Measurements from ENCODE around the gene PHF21A. TPM values are rescaled to one million over a fixed set of nuclear protein-coding genes. Genes with fewer than 3 reads are reported as not detected.

The PHF21A gene
- total and polyA plus RNA-seq, 2 of the 8 experiments (the other 6 are each of a cell fraction or from before 2014, with no cell fraction given) = 17.6 to 40.3 TPM

- no peak overlapping the region for H2AK5ac ChIP-seq (ENCODE audit: low read depth, low read length)
- H3K79me2 ChIP-seq (ENCODE audit: control insufficient read depth in 1 of 2, insufficient read depth in 2 of 2, low read length in 2 of 2) = no peaks in the 10 kb centered on the region; a peak in 1 of 4 replicates
- H4K20me1 ChIP-seq (replicated peaks in 1 of 2; ENCODE audit: control insufficient read depth in 1 of 2, insufficient read depth in 2 of 2, low read length in 2 of 2) = peaks cover 3 to 10% of the 10 kb centered on the region in 2 experiments
- no peak overlapping the region for H3K56ac ChIP-seq (replicated peaks; ENCODE audit: insufficient read length, low read depth, low read length)
- ChIA-PET CTCF (ENCODE audit: partially characterized antibody) (interaction anchor here (0.6 to 7.7 kb wide), 10 partner anchors 9 to 391 kb away, joined by 3 to 69 read pairs (median 3); no protein-coding TSS in a partner anchor), POLR2A (ENCODE audit: partially characterized antibody) (interaction anchor here (1.1 to 3.8 kb wide), 8 partner anchors 9 to 49 kb away, joined by 3 to 21 read pairs (median 4); partner anchors contain the start of genes CRY2, LARGE2 and PEX16)
- peak overlapping the region; percentile 35; the same call in 1 of the 2 replicates for H2BK5ac ChIP-seq (ENCODE audit: low read depth, low read length)
- no peak overlapping the region; the same call in 1 of the 2 replicates for H3K18ac ChIP-seq (ENCODE audit: extremely low read depth, low read length)
- H2BK15ac ChIP-seq (ENCODE audit: low read length) = peak overlapping the region; percentile 72; the same call in 1 of the 2 replicates
- H2BK20ac ChIP-seq (ENCODE audit: low read length) = 0 out of 2 replicates have a peak overlapping the region, but pooled peaks have one; percentile 72
- FAIRE-seq (no peak), DNase-seq (ENCODE audit: low read depth in 1 of 2, low spot score in 2 of 2) (no peak)
- H3K4ac ChIP-seq (replicated peaks; ENCODE audit: insufficient read length, low read depth, low read length) = peak overlapping the region; percentile 88
- no peak overlapping the region for H3K23ac ChIP-seq (ENCODE audit: insufficient read length)
- H2AFZ ChIP-seq (ENCODE audit: low read length) = no peak overlapping the region
- H3K79me1 ChIP-seq (ENCODE audit: low read depth, low read length) = peaks cover 1% of the 10 kb centered on the region
- H3K36me3 ChIP-seq (ENCODE audit: control insufficient read depth in 2 of 4, insufficient read depth in 4 of 4, low read length in 3 of 4) = no peaks in the 10 kb centered on the region
- H2BK120ac ChIP-seq (replicated peaks; ENCODE audit: low read depth, low read length) = no peak overlapping the region
- H3K27me3 ChIP-seq (replicated peaks in 1 of 4; ENCODE audit: control insufficient read depth in 3 of 4, extremely low read depth in 1 of 4, insufficient read depth in 3 of 4, low read length in 3 of 4) = peaks cover 0 to 2% (median 1%) of the 10 kb centered on the region in 4 experiments; a peak in 1 of 7 replicates
- peak overlapping the region; percentile 42 to 67; a peak in 2 of 4 replicates for H3K4me2 ChIP-seq (ENCODE audit: insufficient read depth in 1 of 2, low read depth in 2 of 2, low read length in 2 of 2)
- peaks cover 0 to 25% (median 20%) of the 10 kb centered on the region in 4 experiments; a peak in 6 of 7 replicates for H3K4me1 ChIP-seq (replicated peaks in 1 of 4; ENCODE audit: control insufficient read depth in 3 of 4, insufficient read depth in 4 of 4, low read length in 3 of 4)
- H4K91ac ChIP-seq (replicated peaks; ENCODE audit: insufficient read length, low read length) = peak overlapping the region; percentile 67
- H3K4me3 ChIP-seq (ENCODE audit: extremely low read depth in 1 of 4, insufficient read depth in 2 of 4, low read depth in 3 of 4, low read length in 4 of 4) = no peak overlapping the region
- peaks cover 6% of the 10 kb centered on the region for H3K23me2 ChIP-seq (ENCODE audit: low read depth, low read length)
- H2BK12ac ChIP-seq (ENCODE audit: low read depth, low read length) = no peak overlapping the region
- no peaks in the 10 kb centered on the region for H3K9me3 ChIP-seq (ENCODE audit: insufficient read depth in 2 of 2, low read depth in 1 of 2, low read length in 1 of 2)
- WGBS, 2 experiments (ENCODE audit: extremely low coverage in 1 of 2, insufficient coverage in 1 of 2, insufficient read length in 1 of 2, insufficient replicate concordance in 2 of 2, low coverage in 1 of 2, low lambda C conversion rate in 2 of 2, missing lambda C conversion rate in 1 of 2) = 88% methylated on average over 4 of the region's 8 CpGs; no CpG with 5 or more reads in 1 of the 2 experiments
- H4K8ac ChIP-seq (ENCODE audit: extremely low read depth, insufficient read depth, low read length) = no peak overlapping the region
- peak overlapping the region; percentile 23 for H4K5ac ChIP-seq (ENCODE audit: insufficient read length, low read depth, low read length)
- no peak overlapping the region for H3K27ac ChIP-seq (ENCODE audit: low read depth, low read length)
- no peak overlapping the region for H3K14ac ChIP-seq (ENCODE audit: insufficient read length)
- no peak overlapping the region for H3K9ac ChIP-seq (replicated peaks in 1 of 4; ENCODE audit: extremely low read depth in 1 of 4, low read depth in 3 of 4, low read length in 3 of 4)
- TF ChIP-seq CHD1 (IDR thresholded peaks at IDR 0.05; ENCODE audit: low read depth, low read length) (no peak), GTF2F1 (IDR thresholded peaks at IDR 0.05; ENCODE audit: borderline replicate concordance, low read depth, low read length) (no peak), CHD2 (IDR thresholded peaks at IDR 0.05; ENCODE audit: low read length) (no peak), RXRA (IDR thresholded peaks at IDR 0.05; ENCODE audit: insufficient read depth, low read depth, low read length) (no peak), BCL11A (IDR thresholded peaks at IDR 0.05; ENCODE audit: low read depth in 2 of 2, low read length in 2 of 2) (no peak), YY1 (IDR thresholded peaks at IDR 0.05; ENCODE audit: low read depth, low read length) (no peak), SP1 (IDR thresholded peaks at IDR 0.05; ENCODE audit: low read depth, low read length) (no peak), CEBPB (IDR thresholded peaks at IDR 0.05; ENCODE audit: low read depth, low read length) (no peak), SIRT6 (IDR thresholded peaks at IDR 0.05; ENCODE audit: low read length) (no peak)
Measured at GRCh38 chr11:45895553-45896259, 225.5 kb downstream of the PHF21A start.
